Measurements from ENCODE around the gene FAM120AOS. TPM values are rescaled to one million over a fixed set of nuclear protein-coding genes. Genes with fewer than 3 reads are reported as not detected.

The FAM120AOS gene
- total RNA-seq, 1 donor, result 31.0 TPM

DNA sequence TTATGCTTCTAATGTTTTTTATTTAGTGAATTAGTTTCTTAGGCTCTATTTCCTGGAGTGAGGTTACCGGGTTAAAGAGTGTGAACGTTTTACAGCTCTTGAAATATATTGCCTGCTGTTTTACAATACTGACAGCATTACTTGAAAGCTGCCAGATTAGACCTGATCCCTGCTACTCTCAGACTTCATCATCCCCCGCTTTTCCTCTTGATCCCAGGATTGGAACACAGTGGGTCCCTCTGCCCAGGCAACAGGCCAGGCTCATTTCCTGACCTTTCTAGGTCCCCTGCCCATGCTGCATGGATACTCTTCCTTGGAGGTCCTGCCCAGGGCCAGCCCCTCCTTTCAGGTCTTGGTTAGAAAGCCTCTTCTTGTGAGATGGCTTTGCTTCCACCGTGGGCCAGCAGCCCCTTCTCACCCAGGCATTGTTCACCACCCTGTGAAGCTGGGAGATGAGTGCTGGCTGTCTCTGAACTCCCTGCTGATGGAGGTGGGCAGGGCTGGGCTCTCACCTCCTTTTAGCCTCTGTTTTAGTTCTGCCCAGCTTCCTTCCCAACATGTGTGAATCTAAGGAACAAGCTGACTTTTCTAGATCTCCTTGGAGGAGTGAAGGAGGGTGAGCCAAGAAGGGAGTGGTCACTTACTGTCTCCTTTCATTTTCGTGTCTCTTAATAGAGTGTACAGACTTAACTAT lies 15.5 kb upstream of the FAM120AOS start:
- DNase-seq (ENCODE audit: low read depth in 2 of 3, low spot score in 2 of 3), result no peak

DNA sequence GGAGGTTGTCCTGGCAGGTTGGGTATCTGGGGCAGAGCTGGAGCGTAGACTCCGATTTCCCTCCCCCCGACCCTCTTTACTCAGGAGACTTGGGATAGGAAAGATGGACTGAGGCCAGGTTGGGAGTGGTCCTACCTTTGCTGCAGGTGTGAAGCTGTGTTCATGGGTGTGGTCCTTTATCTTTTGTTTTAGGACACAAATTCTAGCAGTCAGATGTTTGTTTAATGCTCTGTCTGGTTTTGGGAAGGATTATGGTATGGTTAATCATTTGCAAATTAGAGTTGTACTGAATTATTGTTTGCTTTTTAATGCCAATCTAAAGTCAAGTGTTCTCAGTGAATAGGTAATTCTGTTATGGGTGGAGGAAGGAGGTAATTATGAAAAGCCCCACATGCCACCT lies 14.1 kb upstream of the FAM120AOS start:
- DNase-seq (ENCODE audit: low read depth in 2 of 3, low spot score in 2 of 3), result no peak

DNA sequence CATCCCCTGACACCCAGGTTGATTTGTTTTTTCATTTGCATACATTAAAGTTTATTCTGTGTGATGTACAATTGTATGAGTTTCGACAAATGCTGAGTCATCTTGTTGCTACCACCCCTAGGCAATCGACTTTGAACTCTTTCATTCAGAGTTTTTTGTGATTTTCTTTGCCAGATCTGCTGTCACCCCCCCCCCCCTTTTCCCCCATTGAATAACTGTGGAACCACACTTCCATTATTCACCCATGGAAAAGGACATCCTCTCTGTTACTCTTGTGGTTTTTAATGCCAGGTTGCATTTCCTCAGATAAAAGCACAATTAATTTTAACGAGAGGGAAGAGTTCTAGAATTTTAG lies 13.7 kb upstream of the FAM120AOS start:
- peak in 1 of 3 donors; percentile 37 for DNase-seq (ENCODE audit: low read depth in 2 of 3, low spot score in 2 of 3)

DNA sequence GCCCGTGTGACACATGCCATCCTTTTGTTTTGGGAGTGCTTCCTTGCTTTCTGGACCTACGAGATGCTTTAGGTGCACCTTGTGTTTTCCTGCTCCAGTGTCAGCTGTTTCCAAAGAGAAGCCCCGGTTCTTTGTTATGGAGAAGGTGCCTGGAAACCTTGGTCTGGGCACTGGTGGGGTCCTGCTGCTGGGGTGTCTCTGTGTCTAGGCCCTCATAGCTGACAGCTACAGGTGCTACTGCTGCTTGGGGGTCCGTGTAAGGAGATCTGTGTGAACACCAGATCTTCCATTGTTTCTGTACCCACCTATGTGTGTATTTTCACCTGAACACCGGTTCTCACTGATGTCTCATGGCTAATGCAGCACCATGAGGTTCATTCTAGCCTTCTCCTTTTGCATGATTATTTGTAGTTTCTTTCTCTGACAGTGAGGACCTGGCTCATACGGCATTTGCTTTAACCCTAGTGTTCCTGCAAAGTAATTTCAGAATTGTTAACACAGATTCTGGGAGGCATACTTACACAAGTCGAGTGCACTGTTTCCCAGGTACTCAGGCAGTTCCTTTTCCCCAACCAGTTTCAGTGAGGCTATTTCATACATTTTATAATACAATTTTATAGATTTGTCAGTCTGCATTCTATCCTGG lies 13.2 kb upstream of the FAM120AOS start:
- DNase-seq (ENCODE audit: low read depth in 2 of 3, low spot score in 2 of 3), result no peak

DNA sequence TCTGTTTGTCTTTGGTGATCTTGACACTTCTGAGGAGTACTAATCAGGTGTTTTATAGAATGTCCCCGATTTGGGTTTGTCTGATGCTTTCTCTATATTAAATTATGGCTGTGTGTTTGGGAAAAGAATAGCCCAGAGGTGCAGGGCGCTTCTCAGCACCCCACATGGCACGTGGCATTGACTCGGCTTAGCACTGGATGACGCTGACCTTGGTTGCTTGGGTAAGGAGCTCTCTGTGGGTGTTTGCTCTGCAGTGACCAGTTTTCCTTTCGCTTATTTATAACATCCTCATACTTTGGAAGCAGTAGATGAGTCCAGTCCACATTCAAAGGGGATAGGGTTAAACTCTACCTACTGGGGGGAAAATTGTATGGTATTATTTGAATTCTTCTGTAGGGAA lies 12.5 kb upstream of the FAM120AOS start:
- DNase-seq (ENCODE audit: low read depth in 2 of 3, low spot score in 2 of 3), result no peak

DNA sequence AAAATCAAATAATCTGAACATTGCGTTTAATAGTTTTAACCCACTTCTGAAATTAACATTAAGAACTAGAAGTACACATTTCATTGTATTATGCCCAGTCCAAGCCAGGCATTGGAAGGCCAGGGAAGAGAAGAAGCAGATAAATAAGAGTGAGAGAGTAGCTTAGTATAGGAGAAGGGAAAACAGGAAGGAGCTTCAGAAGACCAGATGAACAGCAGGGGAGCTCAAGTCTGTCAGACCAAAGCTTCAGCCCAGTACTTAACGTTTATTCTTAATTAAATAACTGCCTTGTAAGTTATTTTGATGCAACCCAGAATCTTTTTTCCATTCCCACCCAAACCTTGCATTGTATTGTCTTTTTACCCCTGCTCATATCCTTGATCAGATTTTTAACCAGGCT lies 11.5 kb upstream of the FAM120AOS start:
- no peak for DNase-seq (ENCODE audit: low read depth in 2 of 3, low spot score in 2 of 3)

DNA sequence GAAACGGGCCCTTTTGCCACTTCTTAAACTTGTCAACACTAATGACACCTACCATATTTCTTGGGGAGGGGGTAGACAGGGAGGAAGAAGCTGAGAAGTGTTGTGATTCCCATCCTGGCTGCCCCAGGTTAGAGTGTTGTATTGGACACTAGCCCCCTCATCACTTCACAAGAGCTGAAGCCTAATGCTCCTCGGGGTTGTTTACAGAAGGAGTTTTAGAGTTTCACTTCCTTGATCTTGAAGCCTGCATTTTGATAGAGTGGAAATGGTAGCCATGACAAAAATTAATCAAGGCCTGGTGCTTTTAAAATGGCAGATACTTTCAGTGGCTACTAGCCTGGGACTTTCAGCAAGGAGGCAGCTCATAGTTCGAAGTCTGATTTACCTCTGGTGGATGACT lies 11.0 kb upstream of the FAM120AOS start:
- peak in 1 of 3 donors; percentile 9 for DNase-seq (ENCODE audit: low read depth in 2 of 3, low spot score in 2 of 3)

DNA sequence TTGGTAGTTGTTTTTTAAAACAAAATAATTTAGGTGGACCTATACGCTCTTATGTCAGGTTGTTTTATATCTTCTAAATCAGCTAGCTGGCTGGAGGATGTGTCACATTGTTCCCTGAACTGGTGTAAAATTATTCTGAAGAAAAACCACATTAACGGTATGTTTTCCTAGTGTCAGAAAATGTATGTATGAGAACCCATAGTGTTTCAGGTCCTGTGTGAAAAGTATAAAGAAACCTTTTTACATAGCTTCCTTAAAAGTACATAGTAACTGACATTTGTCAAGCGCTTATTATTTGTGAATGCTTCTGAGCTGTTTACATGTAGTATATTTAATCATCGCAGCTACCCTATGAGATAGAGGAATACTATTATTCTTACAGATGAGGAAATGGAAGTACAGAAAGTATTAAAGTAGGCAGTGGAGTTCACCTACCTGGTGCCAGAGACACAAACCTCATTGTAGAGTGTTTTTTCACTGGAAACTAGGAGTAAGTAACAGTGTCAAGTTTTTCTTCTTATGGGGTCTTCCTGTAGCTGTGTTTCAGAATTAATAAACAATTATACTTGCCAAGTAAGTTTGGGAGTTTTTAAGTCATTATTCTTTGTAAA lies 10.4 kb upstream of the FAM120AOS start:
- DNase-seq (ENCODE audit: low read depth in 2 of 3, low spot score in 2 of 3), result peak in 1 of 3 donors; percentile 15

DNA sequence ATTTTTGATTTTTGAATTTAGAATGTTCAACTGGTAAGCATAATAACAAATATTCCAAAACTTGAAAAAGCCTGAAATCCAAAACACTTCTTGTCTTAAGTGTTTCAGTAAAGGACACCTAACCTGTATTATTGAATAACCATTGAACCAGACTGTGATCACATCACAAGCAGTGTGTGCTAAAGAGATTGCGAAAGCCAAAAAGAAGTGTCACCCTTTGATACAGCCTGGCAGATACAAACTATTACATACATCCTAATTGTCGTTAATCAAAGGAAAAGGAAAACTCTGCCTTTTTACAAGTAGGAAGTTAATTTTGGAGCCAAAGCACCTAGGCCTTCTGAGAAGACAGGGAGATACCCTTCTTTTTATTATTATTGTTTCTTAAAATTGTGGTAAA lies 8.4 kb upstream of the FAM120AOS start:
- no peak for DNase-seq (ENCODE audit: low read depth in 2 of 3, low spot score in 2 of 3)

DNA sequence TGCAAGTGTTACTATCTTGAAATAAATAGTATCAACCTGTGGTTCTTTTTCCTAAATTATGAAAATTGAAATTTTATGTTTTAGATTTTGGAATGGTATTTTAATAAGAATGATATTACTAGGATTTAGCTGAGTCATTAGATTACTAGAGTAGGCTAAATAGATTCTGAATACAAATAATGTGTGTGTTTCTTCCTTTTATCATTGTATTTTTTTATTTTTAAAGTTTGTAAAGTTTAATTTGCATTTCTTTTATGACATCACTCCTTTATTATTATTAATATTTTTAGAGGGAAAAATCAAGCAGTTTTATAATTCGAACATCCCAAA lies 8.0 kb upstream of the FAM120AOS start:
- no peak for DNase-seq (ENCODE audit: low read depth in 2 of 3, low spot score in 2 of 3)

DNA sequence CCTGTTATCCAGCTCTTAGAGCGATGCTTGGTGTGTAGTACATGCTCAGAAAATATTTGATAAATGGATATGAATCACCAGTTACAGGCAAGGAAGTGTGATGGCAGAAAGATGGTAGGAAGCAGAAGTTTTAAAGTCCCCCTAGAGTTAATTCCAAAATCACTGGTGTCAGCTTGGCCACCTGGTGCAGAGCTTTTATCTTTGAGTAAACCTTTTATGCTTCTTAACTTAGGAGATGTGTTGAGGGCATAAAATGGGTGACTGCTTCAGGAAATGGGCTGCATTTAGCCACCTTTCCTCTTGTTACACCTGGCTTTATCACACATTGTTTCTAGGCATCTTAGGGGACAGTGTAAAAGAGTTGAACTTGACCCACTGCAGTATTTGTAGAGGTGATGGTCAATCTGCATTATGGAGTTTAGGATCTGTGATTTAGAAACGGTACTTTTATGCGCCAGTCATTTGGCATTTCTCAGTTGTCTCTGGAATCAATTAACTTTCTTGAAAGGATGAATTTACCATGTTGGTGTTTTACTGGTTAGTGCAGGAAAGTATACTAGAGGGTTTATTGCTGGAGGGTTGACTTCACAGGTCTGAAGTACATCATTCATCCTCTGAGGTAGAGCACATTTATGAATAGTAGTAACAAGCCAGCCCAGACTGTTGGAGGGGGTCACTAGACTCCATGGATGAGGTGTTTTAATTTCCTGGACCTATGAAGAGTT lies 7.5 kb upstream of the FAM120AOS start:
- DNase-seq (ENCODE audit: low read depth in 2 of 3, low spot score in 2 of 3), result peak in 1 of 3 donors; percentile 12

DNA sequence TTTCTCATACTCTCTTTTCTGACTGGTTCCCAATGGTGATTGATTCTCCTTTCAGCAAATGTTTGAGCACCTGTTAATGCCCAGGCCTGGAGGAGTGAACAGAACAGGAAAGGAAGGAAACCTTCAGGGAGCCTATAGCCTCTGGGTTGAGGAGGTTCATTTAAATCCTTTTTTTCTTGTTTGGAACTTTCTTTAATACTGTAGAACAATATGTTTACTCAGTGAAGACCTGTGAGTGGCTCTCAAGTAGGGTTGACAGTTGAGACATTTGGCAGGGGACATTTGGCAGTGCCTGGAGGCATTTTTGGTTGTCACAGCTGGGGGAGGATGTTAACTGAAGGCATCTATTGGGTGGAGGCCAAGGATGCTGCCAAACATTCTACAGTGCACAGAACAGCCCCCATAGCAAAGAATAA lies 6.1 kb upstream of the FAM120AOS start:
- DNase-seq (ENCODE audit: low read depth in 2 of 3, low spot score in 2 of 3), result no peak

DNA sequence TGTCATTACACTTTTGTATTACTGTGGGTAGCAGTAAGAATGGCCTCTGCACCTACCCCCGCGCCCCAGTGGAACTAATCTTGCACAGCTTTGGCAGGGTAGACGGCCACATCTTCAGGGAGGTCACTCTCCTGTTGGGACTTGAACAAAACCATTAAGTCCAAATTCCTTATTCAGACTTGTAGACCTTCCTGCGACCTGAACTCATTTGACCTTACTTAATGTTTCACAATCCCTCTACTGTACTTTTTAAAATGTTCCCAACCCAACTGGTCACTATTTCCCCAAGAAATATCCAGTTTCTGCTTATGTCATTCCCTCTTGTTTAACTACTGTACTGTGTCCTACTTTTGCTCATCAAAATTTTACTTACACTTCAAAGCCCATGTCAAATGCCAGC lies 5.3 kb upstream of the FAM120AOS start:
- DNase-seq (ENCODE audit: low read depth in 2 of 3, low spot score in 2 of 3), result no peak

DNA sequence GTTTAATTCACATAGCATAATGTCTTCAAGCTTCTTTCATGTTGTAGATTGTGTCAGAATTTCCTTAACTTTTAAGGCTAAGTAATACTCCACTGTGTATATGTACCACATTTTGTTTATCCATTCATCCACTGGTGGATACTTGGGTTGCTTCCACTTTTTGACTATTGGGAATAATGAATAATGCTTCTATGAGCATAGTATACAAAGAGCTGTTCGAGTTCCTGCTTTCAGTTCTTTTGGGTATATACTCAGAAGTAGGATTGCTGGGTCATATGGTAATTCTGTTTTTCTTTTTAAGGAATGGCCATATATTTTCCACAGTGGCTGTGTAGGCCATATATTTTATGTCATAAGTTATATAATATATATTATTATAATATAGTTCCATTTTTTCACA lies 3.6 kb upstream of the FAM120AOS start:
- no peak for DNase-seq (ENCODE audit: low read depth in 2 of 3, low spot score in 2 of 3)

DNA sequence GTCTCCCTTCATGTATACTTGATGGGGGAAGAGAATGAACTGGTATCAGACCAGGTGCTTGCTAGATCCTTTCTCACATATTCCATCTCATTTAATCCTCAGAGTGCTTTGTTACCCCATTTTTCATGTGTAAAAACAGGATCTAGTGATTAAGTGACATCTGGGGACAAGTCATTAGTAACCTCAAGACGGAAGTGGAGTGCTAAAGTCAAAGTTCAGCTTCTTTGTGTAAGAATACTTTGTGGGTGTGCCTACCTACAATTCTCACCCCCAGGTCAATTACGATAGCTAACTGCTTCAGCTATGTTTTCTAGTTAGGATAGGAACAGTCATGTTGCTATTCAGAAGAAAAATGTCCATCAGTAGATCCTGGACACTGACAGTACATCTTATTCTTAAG lies 3.1 kb upstream of the FAM120AOS start:
- no peak for DNase-seq (ENCODE audit: low read depth in 2 of 3, low spot score in 2 of 3)

DNA sequence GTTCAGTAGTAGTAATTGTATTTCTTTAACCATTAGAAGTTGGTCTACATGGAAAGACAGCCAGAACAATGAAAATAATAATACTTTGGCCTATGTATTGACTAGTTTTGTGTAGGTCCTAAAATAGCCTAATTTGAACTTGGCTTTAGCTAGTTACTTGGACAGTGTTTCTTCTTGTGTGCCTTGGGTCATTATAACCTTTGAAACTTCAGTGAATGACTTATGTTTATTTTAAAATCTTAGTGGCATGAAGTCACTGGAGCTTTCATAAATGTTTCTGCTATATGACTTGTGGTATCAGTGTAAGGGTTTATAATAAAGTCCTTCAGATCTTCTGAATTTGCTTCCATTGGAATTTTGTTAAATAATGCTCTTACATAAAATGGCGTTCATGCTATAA lies 2.6 kb upstream of the FAM120AOS start:
- no peak for DNase-seq (ENCODE audit: low read depth in 2 of 3, low spot score in 2 of 3)

DNA sequence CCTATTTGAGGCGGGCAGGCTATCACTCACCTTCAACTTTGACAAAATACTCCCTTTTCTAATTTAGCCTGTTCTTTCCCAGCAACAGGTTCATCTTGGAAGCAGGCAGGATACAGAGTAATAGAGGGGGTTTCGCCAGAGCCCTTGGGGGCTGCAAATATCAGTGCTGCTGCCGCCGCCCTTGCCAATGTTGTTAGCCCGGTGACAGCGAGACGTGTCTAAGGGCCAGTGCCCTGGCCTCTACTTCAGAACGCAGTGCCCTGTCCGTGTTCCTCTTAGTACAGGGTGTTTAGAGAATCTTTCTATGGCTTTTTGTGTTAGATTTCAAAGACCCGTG lies 703 bp downstream of the FAM120AOS start:
- DNase-seq (ENCODE audit: low read depth in 2 of 3, low spot score in 2 of 3), result peak in 1 of 3 donors; percentile 9

DNA sequence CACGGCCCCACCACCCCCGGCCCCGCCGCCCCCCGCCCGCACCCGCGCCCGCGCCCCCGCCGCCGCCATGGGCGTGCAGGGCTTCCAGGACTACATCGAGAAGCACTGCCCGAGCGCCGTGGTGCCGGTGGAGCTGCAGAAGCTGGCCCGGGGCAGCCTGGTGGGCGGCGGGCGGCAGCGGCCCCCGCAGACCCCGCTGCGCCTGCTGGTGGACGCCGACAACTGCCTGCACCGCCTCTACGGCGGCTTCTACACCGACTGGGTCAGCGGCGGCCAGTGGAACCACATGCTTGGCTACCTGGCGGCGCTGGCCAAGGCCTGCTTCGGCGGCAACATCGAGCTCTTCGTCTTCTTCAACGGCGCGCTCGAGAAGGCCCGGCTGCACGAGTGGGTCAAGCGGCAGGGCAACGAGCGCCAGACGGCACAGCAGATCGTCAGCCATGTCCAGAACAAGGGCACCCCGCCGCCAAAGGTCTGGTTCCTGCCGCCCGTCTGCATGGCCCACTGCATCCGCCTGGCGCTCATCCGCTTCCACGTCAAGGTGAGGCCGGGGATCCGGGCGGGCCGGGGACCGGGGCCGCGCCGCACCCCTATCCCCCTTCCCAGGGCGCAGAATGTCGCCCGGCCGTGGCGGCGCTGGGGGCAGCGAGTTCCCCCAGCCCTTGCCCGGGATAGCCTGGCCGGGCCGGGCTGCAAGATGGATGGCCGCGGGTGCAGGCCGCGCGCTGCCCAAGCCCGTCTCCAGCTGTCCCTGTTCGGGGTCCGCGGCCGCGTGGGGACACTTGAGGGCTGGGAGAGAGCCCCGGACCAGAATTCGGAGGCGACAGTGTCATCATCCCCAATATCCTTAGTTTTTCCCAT lies 1.3 kb downstream of the FAM120AOS start:
- DNase-seq (ENCODE audit: low read depth in 2 of 3, low spot score in 2 of 3), result peak in 2 of 3 donors; percentile 23 to 24

DNA sequence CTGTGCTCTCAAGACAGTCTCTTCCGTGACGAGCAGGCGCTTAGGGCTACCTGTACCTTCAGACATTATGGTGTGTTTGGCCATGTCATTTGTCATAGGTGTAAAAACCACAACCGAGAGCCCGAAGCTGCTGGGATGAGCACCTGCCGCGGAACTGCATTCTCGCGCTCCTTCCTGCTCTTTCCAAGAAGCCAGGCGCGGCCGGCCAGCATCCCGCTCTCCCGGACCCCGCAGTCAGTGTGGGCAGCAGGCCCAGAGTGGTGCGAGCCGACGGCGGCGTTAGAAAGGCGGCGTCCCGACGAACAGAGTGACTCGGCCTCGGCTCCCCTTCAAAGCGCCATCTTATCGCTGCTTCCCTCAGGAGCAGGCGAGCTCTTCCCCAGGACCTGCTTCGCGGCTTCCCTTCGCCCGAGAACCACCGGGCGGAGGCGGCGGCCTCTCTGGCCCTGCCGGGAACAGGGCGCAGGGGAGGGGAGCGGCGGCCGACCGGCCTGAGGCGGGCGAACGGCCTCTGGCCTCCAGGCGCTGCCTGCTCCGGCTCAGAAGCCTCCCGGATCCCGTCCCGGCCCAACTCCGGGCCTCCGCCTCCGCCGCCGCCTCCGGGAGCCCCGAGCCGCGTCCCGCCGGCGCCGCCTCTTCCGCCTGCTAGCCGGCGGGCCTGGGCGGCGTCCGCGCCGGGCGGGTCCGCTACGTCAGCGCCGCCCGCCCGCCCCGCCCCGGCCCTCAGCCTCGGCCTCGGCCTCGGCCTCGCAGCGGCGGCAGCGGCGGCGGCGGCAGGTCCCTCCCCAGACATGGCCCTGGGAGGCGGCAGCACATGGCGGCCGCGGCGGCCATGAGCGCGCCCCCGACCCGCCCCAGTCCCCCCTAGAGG lies 2.2 kb downstream of the FAM120AOS start, which contains the start of gene FAM120A:
TSS of gene FAM120A (plus strand) at position 741 of the 871 bp plus-strand sequence. CDS start 231 bp downstream, outside the sequence.
- peak; percentile 63 to 85 (median 85) for DNase-seq (ENCODE audit: low read depth in 2 of 3, low spot score in 2 of 3)

DNA sequence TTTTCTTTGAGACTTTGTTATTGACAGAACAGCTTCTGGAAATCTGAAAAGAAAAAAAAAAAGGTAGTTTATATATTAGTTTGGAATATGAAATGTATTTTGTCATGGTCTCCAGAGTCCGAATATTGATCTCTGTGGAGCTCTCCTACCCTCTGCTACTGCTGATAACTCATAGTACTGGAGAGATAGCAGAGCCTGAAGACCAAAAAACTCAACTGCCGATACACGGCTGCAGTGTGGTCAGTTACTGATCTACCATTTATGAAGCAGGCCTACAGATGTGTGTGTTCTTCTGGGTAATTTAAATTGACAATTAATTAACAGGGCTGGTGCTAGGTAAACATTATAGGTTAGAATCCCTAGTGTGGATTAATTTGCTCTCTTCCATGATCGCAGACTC lies 5.7 kb downstream of the FAM120AOS start:
- no peak for DNase-seq (ENCODE audit: low read depth in 2 of 3, low spot score in 2 of 3)

Data from hematopoietic multipotent progenitor cell (in vitro differentiated cells).